NCI-H1436 treated with DMSO at 0.1 percent for 48 hours (cell line): ENCODE measurements around the gene HTT.
"Not testable (repeated sequence)": the region's sequence is repeated elsewhere in the genome, so short reads cannot be mapped to it uniquely, and the experiment has no call there.

Experiments used
- DNase-seq: peaks from one replicate; lab custom pipeline; 2025; lab: John Stamatoyannopoulos, UW

HTT gene

GRCh38 chr4:3121596-3121995, 47.1 kb downstream of the HTT start:
- DNase-seq, result no peak

DNA sequence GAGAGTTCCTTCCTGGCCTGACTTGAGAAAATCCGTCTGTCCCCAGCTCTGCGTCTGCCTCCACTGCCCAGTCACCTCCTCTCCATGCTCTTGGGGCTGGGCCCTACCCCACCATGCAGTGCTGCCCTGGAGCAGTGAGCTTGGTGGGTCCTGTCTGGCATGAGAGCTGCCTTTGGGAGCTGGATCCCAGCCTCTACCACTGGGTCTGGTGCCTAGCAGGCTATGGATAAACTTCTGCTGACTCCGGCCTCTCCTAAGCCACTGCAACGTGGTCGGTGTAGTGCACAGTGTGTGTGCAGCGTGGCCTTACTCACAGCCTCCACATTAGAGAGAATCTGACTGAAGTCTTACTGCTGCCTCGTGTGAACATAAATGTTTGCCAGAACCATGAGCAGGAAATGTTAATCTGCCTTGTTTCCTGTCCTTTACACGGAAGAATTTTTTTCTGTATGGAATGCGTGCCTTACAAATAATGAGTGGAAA, 47.6 kb downstream of the HTT start:
- DNase-seq, result no peak

- no peak for DNase-seq
These were observed 48.7 kb downstream of the HTT start for GRCh38 chr4:3123181-3123671.

GRCh38 chr4:3124070-3124767, 49.7 kb downstream of the HTT start:
- no peak for DNase-seq

DNA sequence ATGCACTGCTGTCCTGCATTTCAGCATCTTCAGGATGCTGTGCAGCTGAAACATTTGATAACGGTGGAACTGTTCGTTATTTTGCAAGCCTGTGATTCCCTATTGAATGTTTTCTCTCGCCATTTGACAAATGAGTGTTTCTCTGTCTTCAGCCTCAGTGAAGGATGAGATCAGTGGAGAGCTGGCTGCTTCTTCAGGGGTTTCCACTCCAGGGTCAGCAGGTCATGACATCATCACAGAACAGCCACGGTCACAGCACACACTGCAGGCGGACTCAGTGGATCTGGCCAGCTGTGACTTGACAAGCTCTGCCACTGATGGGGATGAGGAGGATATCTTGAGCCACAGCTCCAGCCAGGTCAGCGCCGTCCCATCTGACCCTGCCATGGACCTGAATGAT, 52.6 kb downstream of the HTT start:
- no peak for DNase-seq

- DNase-seq, result no peak
These were observed 53.6 kb downstream of the HTT start for GRCh38 chr4:3128058-3128457.

GRCh38 chr4:3128976-3129375, 54.5 kb downstream of the HTT start:
- no peak for DNase-seq

DNA sequence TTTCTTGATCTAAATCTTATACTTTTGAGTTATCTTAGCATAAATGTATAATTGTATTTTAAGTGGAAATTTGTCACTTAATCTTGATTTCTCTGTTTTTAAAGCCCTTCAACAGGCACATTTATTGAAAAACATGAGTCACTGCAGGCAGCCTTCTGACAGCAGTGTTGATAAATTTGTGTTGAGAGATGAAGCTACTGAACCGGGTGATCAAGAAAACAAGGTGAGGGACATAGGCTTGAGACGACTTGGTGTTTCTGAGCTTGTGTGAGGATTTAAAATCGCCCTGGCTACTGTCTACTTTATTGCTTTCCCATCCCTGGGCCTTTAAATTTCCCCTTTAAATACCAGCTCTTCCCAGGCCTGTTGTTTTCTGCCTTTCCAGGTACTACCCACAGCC, 55.7 kb downstream of the HTT start:
- DNase-seq, result no peak

- DNase-seq, result no peak
These were observed 56.3 kb downstream of the HTT start for GRCh38 chr4:3130826-3131225.

DNA sequence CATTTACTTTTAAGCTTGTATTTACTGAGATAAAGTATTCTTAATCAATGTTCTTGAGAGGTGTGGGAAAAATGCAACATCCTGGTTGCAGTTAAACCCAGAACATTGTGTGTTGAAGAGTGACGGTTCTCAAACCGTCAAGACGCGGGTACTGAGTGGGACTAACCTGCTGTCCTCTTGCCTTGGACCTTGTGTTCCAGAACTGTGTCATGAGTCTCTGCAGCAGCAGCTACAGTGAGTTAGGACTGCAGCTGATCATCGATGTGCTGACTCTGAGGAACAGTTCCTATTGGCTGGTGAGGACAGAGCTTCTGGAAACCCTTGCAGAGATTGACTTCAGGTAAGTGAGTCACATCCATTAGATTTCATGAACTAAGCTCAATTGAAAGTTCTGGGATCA, 59.7 kb downstream of the HTT start:
- no peak for DNase-seq

GRCh38 chr4:3135155-3136011, 60.9 kb downstream of the HTT start:
- no peak for DNase-seq

- no peak for DNase-seq
These were observed 62.0 kb downstream of the HTT start for GRCh38 chr4:3136454-3136853.

DNA sequence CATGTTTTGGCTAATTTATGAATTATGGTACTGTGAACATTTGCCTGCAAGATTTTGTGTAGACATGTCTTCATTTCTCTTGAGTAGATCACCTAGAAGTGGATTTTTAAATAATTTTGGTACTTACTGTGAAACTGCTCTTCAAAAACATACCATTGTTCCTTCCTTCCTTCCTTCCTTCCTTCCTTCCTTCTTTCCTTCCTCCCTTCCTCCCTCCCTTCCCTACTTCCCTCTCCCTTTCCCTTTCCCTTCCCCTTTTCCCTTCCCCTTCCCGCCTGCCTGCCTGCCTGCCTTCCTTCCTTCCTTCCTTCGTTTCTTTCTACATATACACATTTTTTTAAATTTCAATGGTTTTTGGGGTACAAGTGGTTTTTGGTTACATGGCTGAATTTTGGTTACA, 63.4 kb downstream of the HTT start:
- no peak for DNase-seq

DNA sequence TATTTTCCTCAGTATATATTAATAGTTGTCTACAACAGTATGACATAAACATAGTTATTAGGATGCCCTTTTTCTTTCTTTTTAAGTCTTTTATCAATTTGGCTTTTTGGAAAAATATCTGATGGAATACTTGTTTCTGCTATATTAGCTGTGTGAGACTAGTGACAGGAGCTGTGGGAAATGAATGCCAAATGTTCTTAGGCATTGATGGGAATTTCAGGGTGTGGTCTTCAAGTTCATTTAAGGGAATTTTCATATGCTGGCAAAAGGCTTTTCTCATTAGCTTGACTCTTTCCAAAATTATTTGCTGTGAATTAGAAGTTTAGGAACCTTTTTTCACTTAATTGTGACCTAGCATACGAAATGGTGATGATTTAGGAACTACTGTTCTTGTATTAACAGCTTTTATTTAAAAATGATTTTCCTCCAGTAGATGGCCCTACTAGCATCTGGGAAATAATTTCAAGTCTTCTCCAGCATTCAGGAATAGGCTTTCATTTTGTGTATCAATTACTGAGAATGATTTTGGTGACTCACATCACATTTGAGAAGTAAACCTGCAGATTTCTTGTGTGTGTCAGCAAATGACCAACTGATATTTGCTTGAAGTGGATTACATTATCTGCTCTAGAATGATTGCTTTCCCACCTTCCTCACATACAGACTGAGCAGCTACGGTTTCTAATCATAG, 70.9 kb downstream of the HTT start:
- DNase-seq, result no peak

GRCh38 chr4:3148926-3149325, 74.4 kb downstream of the HTT start:
- DNase-seq, result no peak

DNA sequence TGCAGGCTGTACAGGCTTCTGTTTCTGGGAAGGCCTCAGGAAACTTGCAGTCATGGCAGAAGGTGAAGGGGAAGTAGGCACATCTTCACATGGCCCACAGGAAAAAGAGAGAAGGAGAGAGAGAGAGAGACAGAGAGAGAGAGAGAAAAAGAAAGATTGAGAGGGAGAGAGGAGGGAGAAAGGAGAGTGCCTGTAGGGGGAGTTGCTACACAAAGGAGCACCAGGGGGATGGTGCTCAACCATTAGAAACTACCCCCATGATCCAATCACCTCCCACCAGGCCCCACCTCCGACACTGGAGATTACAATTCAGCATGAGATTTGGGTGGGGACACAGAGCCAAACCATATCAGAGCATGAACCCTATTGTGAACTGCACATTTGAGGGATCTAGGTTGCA, 76.8 kb downstream of the HTT start:
- not testable (repeated sequence) for DNase-seq

- DNase-seq, result no peak
These were observed 82.9 kb downstream of the HTT start for GRCh38 chr4:3157366-3157765.

GRCh38 chr4:3158841-3159240, 84.4 kb downstream of the HTT start:
- DNase-seq, result no peak

- DNase-seq, result no peak
These were observed 86.0 kb downstream of the HTT start for GRCh38 chr4:3160438-3160837.

DNA sequence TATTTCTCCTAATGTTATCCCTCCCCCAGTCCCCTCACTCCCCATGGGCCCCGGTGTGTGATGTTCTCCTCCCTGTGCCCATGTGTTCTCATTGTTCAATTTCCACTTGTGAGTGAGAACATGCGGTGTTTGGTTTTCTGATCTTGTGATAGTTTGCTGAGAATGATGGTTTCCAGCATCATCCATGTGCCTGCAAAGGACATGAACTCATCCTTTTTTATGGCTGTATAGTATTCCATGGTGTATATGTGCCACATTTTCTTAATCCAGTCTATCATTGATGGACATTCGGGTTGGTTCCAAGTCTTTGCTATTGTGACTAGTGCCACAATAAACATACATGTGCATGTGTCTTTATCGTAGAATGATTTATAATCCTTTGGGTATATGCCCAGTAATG, 86.6 kb downstream of the HTT start:
- DNase-seq, result not testable (repeated sequence)

GRCh38 chr4:3166434-3166833, 92.0 kb downstream of the HTT start:
- DNase-seq, result not testable (repeated sequence)

DNA sequence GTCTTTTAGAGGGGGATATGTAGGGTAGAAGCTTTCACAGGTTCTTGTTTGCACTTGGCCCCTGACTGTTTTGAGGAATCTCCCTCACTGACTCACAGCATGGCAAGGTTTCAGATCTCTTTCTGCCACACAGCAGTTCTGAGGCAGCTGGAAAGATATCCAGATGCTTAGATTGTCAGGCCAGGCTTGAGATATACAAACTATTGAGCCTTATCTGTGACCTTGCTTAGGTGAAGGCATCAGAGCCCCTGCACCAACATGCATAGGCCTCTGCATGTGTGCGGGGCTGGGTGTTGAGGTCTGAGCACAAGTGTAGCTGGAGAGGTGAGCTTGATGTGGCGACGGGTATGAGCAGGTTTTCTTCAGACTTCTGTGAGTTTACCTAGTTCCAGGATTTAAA, 93.5 kb downstream of the HTT start:
- DNase-seq, result no peak
